Panc1 (cell line): Measurements from ENCODE around the gene DBT.

Source experiments
- SIN3A ChIP-seq: IDR thresholded peaks from 2 replicates; pipeline ENCODE4 v1.6.1; 2012; ENCODE audit warnings: low read depth, mild to moderate bottlenecking, low read length, moderate library complexity, borderline replicate concordance; ENCODE audit not compliant: insufficient read depth
- TF ChIP-seq, protein P1 (sequence below): fragments of 450-650 bp; IDR thresholded peaks from 2 replicates; pipeline ENCODE4 v1.5.1; 2017; ENCODE audit warnings: mild to moderate bottlenecking
- TF ChIP-seq, protein P2 (sequence below), 2 experiments: IDR thresholded peaks; 2 replicates each; pipeline ENCODE4 v1.6.1; 2011 to 2012; ENCODE audit warnings: low read depth in 2 of 2, control low read depth in 1 of 2, low read length in 1 of 2, mild to moderate bottlenecking in 1 of 2, moderate library complexity in 1 of 2; ENCODE audit not compliant: insufficient read depth in 1 of 2

DNA sequence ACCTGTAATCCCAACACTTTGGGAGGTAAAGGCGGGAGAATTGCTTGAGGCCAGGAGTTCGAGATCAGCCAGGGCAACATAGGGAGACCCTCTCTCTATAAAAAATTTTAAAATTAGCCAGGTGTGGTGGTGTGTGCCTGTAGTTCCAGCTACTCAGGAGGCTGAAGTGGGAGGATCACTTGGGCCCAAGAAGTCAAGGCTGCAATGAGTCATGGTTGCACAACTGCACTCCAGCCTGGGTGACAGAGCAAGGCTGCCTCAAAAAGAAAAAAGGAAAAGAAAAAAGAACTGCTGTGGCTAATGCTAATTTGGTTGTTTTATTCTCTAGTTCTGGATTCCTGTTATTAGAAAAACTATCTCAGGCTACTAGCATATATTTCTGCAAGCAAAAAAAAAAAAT, 29.8 kb downstream of the DBT start:
- TF ChIP-seq, protein P1, sequence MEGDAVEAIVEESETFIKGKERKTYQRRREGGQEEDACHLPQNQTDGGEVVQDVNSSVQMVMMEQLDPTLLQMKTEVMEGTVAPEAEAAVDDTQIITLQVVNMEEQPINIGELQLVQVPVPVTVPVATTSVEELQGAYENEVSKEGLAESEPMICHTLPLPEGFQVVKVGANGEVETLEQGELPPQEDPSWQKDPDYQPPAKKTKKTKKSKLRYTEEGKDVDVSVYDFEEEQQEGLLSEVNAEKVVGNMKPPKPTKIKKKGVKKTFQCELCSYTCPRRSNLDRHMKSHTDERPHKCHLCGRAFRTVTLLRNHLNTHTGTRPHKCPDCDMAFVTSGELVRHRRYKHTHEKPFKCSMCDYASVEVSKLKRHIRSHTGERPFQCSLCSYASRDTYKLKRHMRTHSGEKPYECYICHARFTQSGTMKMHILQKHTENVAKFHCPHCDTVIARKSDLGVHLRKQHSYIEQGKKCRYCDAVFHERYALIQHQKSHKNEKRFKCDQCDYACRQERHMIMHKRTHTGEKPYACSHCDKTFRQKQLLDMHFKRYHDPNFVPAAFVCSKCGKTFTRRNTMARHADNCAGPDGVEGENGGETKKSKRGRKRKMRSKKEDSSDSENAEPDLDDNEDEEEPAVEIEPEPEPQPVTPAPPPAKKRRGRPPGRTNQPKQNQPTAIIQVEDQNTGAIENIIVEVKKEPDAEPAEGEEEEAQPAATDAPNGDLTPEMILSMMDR = no peak
- TF ChIP-seq, protein P2, sequence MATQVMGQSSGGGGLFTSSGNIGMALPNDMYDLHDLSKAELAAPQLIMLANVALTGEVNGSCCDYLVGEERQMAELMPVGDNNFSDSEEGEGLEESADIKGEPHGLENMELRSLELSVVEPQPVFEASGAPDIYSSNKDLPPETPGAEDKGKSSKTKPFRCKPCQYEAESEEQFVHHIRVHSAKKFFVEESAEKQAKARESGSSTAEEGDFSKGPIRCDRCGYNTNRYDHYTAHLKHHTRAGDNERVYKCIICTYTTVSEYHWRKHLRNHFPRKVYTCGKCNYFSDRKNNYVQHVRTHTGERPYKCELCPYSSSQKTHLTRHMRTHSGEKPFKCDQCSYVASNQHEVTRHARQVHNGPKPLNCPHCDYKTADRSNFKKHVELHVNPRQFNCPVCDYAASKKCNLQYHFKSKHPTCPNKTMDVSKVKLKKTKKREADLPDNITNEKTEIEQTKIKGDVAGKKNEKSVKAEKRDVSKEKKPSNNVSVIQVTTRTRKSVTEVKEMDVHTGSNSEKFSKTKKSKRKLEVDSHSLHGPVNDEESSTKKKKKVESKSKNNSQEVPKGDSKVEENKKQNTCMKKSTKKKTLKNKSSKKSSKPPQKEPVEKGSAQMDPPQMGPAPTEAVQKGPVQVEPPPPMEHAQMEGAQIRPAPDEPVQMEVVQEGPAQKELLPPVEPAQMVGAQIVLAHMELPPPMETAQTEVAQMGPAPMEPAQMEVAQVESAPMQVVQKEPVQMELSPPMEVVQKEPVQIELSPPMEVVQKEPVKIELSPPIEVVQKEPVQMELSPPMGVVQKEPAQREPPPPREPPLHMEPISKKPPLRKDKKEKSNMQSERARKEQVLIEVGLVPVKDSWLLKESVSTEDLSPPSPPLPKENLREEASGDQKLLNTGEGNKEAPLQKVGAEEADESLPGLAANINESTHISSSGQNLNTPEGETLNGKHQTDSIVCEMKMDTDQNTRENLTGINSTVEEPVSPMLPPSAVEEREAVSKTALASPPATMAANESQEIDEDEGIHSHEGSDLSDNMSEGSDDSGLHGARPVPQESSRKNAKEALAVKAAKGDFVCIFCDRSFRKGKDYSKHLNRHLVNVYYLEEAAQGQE (IDR thresholded peaks at IDR 0.05; ENCODE audit: insufficient read depth in 1 of 2, low read depth in 2 of 2, low read length in 1 of 2) = no peak
- no peak for TF ChIP-seq SIN3A
